Bronchial epithelial cell (primary cell): ENCODE results near the gene AUTS2. TPM values are rescaled to one million over a fixed set of nuclear protein-coding genes. Genes with fewer than 3 reads are reported as not detected.

Source experiments
- DNase-seq: peaks from one replicate; pipeline ENCODE4 v3.0.0-alpha.2; 2010; ENCODE audit warnings: low read depth
- FAIRE-seq: peaks from 2 replicates; lab custom pipeline; 2011; peaks lifted over from hg19 to GRCh38; lab: Jason Lieb, UNC
- H3K27me3 ChIP-seq: 2 replicates; pipeline ENCODE4 v1.5.1; 2011; ENCODE audit warnings: low read length; ENCODE audit not compliant: control insufficient read depth, insufficient read depth
- H3K36me3 ChIP-seq: 2 replicates; pipeline ENCODE4 v1.5.1; 2011; ENCODE audit warnings: low read length; ENCODE audit not compliant: control insufficient read depth, insufficient read depth
- H3K4me3 ChIP-seq: 2 replicates; pipeline ENCODE4 v1.5.1; 2011; ENCODE audit warnings: mild to moderate bottlenecking, low read depth, low read length, control low read depth
- CTCF ChIP-seq: IDR thresholded peaks from 2 replicates; pipeline ENCODE4 v1.5.1; 2011; ENCODE audit warnings: mild to moderate bottlenecking, moderate library complexity, low read length, control low read depth, inconsistent platforms; ENCODE audit not compliant: insufficient read depth, severe bottlenecking
- total RNA-seq: library from RNA; depleted of rRNA; stranded (reverse); fragments of >200 nt; gene quantifications from 2 replicates; pipeline ENCODE4 v1.2.1, GENCODE V29; 2014

Gene AUTS2
- total RNA-seq, 1 donor from 2014 or later = 9.5 TPM

GRCh38 chr7:70233776-70234175 lies 635.5 kb downstream of the AUTS2 start:
- no peak overlapping the region for H3K4me3 ChIP-seq
- no peak for TF ChIP-seq CTCF
- DNase-seq (no peak), FAIRE-seq (no peak)
- H3K36me3 ChIP-seq = no peaks in the 10 kb centered on the region
- no peaks in the 10 kb centered on the region for H3K27me3 ChIP-seq

GRCh38 chr7:70237256-70237655 lies 639.0 kb downstream of the AUTS2 start:
- no peak for FAIRE-seq
- no peak for TF ChIP-seq CTCF

GRCh38 chr7:70237831-70238575 lies 639.7 kb downstream of the AUTS2 start:
- Histone ChIP-seq H3K27me3 (no peaks in the 10 kb centered on the region), H3K4me3 (no peak overlapping the region), H3K36me3 (no peaks in the 10 kb centered on the region)
- no peak for DNase-seq
- TF ChIP-seq CTCF = no peak
- FAIRE-seq = no peak

More at GRCh38 chr7:70237256-70237655, 639.0 kb downstream of the AUTS2 start:
- DNase-seq = no peak
- Histone ChIP-seq H3K36me3 (no peaks in the 10 kb centered on the region), H3K4me3 (no peak overlapping the region), H3K27me3 (no peaks in the 10 kb centered on the region)

GRCh38 chr7:70239918-70240317 lies 641.6 kb downstream of the AUTS2 start:
- Histone ChIP-seq H3K36me3 (no peaks in the 10 kb centered on the region), H3K27me3 (no peaks in the 10 kb centered on the region), H3K4me3 (no peak overlapping the region)
- DNase-seq (no peak), FAIRE-seq (no peak)
- TF ChIP-seq CTCF = no peak

- no peak overlapping the region for H3K4me3 ChIP-seq
- no peak for TF ChIP-seq CTCF
- no peaks in the 10 kb centered on the region for H3K27me3 ChIP-seq
- FAIRE-seq (no peak), DNase-seq (no peak)
- no peaks in the 10 kb centered on the region for H3K36me3 ChIP-seq
Observed at GRCh38 chr7:70240873-70241272, 642.6 kb downstream of the AUTS2 start.
